ENCODE measurements around the gene DDX51.
"Not testable (repeated sequence)": the region's sequence is repeated elsewhere in the genome, so short reads cannot be mapped to it uniquely, and the experiment has no call there.

DDX51 gene

DNA sequence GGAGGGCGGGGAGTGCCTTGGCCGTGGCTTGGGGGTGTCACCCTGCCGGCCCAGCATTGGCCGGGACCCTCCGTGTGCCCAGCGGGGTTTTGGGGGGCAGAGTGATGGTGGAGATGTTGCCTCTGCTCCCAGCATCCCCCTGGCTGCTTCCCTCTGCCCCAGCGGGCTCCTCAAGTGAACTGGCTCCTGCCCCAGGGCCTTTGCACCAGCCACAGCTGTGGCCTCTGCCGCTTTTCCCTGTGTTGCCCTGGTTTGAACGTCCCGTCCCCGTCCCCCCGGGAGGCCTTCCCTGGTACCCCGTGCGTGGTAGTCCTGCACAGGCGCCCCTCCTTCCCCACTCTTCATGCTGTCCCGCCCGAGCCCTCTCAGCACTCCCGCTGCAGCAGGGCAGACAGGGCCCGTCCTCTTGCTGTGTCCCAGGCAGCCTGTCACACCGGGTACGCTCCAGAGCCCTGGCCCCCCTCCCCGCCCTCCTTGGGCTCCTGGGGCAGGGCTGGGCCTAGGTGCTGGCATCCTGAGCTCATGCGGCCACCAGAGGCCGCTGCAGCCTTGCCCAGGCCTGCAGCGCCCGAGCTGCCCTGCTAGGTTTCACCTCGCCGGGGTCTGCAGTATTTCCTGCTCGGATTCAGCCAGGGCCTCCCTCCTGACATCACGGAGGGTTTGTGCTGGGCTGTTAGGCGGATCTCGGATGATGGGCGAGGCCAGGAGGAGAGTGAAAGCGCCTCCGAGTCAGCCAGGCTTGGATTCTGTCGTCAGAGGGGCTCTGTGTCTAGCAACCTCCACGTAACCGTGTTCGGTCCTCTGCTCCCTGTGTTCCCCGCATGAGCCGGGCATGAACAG, 9.6 kb upstream of the DDX51 start:
- DNase-seq (ENCODE audit: low spot score): peak; percentile 79

DNA sequence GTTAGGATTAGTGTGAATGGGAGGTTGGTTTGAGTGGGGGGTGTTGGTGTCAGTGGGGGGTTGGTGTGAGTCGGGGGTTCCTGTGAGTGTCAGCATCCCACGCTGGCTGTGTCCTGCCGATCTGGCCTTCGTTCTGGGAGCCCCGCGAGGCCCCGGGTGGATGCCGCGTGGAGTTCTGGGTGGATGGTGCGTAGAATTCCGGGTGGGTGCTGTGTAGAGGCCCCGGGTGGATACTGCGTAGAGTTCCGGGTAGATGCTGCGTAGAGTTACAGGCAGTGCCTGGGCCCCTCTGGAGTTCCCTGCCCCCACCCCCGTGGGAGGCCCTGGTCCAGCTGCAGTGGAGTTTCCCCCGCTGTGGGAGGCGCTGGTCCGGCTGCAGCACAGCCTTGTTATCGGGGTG, 8.8 kb upstream of the DDX51 start:
- DNase-seq (ENCODE audit: low spot score): no peak

DNA sequence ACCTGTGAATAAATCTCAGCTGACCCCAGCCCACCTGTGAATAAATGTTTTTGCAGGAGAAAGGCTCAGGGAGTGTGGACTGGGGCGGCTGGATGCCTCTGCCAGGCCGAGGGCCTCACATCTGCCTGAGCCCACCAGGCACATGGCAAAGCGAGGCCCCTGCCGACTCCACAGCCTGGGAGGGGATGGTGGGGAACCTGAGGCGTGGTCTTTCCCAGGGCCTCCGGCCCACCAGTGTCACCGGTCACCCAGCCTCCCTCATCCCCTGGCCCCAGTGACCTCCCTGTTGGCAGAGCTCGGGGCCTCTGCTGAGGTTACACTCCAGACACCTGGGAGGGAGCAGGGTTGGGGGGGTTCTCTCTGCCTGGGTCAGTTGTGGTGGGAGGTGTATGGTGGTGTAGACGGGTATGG, 8.3 kb upstream of the DDX51 start:
- DNase-seq (ENCODE audit: low spot score): no peak

DNA sequence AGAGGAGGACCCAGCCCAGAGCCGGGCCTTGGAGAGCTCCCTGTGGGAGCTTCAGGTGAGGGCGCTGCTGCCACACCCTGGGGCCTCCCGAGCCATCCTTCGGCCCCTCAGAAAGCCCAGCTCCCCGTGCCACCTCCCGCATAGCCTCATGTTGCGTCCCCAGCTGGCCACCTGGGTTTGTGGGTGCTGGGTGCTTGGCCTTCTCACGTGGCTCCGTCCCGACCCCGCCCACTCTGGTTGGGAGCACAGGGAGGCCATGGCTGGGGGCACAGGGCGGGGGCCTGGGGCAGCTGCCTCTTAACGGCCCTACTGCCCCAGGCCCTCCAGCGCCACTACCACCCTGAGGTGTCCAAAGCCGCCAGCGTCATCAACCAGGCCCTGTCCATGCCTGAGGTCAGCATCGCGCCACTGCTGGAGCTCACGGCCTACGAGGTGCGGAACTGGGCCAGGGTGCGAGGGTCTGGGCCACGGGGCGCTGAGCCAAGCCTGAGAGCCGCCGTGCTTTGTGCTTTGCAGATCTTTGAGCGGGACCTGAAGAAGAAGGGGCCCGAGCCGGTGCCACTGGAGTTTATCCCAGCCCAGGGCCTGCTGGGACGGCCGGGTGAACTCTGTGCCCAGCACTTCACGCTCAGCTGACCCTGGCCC, 7.8 kb upstream of the DDX51 start:
- DNase-seq (ENCODE audit: low spot score): no peak

DNA sequence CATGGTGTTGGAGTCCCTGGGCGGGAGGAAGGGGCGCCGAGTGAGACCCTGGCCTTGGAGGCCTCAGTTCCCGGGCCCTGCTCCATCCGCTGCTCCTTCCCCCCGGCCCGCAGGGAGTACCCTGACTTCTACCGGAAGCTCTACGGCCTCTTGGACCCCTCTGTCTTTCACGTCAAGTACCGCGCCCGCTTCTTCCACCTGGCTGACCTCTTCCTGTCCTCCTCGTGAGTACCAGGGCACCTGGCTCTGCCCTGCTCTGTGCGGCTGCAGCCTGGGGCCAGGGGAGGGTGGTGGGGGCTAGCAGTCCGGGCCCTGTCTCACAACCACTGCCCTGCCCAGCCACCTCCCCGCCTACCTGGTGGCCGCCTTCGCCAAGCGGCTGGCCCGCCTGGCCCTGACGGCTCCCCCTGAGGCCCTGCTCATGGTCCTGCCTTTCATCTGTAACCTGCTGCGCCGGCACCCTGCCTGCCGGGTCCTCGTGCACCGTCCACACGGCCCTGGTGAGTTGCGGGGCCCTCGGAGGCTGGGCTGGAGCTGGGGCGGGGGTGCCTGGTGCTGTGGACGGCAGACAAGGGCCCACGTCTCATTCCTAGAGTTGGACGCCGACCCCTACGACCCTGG, 7.1 kb upstream of the DDX51 start:
- no peak for DNase-seq (ENCODE audit: low spot score)

DNA sequence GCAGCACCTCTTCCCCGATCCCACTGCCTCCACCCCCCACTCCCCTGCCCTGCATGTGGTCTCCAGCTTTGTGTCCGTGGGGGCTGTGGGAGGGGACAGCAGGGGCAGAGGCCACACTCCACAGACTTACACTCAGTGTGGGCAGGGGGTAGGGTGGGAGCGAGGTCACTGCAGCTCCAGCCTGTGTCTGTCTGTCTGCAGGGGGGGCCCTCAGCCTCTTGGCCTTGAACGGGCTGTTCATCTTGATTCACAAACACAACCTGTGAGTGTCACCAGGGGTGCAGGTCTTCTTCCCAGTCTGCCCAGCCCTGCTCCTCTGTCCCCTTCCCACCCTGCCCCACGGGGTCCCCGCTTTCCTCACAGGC, 6.6 kb upstream of the DDX51 start:
- DNase-seq (ENCODE audit: low spot score): no peak

DNA sequence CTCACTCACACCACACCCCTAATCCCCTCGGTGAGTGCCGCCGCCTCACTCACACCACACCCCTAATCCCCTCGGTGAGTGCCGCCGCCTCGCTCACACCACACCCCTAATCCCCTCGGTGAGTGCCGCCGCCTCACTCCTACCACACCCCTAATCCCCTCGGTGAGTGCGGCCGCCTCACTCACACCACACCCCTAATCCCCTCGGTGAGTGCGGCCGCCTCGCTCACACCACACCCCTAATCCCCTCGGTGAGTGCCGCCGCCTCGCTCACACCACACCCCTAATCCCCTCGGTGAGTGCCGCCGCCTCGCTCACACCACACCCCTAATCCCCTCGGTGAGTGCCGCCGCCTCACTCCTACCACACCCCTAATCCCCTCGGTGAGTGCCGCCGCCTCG, 5.4 kb upstream of the DDX51 start:
- DNase-seq (ENCODE audit: low spot score): not testable (repeated sequence)

DNA sequence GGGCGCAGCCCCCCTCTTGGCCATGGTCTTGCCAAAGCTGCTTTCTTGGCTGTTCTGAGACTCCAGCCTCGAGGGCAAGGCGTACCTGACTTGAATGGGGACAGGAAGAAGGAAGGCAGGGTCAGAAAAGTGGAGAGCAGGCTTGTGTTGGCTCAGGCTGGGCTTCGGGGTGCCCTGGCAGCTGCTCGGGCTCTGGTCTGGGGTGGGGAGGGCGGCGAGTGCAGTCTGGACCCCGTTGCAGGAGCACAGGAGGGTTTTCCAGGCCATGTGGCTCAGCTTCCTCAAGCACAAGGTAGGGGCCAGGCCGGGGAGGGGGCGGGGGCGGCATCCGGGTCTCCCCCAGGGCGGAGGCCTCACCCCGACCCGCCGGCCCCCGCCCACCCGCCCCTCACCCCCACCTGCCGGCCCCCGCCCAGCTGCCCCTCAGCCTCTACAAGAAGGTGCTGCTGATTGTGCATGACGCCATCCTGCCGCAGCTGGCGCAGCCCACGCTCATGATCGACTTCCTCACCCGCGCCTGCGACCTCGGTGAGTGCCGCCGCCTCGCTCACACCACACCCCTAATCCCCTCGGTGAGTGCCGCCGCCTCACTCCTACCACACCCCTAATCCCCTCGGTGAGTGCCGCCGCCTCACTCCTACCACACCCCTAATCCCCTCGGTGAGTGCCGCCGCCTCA, 4.4 kb upstream of the DDX51 start:
- DNase-seq (ENCODE audit: low spot score): no peak

DNA sequence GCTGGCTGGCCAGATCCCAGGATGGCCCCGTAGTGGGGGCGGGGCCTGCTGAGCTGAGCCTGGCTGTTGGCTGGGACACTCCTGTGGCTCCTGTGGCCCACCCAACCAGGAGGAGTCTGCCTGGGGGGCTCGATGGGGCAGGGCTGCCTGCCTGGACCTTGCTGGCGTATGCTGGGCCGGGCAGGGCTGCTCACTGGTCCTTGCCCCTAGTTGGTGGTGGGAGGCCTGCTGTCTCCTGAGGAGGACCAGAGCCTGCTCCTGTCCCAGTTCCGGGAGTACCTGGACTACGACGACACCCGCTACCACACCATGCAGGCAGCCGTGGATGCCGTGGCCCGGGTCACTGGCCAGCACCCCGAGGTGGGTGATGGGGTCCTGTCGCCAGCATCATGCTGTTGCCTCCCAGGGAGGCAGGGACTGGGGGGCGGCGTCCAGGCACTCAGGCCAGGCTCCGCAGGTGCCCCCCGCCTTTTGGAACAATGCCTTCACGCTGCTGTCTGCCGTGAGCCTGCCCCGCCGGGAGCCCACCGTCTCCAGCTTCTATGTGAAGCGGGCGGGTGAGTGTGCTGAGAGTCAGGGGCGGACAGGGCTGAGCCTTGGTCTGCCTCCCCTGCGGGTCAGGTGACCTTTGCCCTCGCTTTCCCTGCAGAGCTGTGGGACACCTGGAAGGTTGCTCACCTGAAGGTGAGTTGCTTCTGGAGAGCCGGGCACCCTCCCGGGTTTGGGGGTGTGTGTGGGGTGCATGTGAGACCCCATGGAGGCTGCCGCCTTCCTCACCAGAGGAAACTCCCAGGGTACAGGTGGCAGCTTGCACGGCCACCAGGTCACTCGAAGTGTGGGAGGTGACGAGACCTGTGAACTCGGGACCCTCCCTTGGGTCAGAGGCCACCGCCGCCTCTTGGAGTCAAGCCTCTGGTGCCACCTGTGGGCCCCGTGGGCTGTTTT, 3.6 kb upstream of the DDX51 start:
- no peak for DNase-seq (ENCODE audit: low spot score)

DNA sequence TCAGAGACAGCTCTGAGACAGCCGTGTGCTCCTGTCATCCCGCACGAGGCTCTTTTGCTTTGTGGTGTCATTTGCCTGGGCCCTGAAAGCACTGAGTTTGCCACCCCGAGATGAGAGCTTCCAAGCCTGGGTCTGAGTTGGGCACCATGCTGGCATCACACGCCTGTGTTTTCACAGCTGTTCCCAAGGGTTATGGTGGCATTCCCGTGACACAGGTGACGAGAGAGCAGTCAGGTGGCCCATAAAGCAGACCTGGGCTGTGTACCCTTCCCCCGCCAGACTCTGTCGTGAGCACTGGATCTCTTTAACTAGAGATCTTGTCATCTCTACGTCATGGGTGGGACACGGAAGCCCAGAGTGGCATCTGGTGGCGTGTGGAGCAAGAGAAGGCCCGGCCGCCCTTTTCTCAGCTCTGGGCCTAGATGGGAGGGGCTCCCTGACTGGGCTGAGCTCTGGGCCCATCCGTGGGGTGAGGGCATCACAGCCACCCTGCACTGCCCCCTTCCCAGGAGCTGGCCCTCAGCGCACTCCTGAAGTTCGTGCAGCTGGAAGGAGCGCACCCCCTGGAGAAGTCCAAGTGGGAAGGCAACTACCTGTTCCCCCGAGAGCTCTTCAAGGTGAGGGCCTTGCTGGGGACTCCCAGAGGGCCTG, 2.8 kb upstream of the DDX51 start:
- no peak for DNase-seq (ENCODE audit: low spot score)

DNA sequence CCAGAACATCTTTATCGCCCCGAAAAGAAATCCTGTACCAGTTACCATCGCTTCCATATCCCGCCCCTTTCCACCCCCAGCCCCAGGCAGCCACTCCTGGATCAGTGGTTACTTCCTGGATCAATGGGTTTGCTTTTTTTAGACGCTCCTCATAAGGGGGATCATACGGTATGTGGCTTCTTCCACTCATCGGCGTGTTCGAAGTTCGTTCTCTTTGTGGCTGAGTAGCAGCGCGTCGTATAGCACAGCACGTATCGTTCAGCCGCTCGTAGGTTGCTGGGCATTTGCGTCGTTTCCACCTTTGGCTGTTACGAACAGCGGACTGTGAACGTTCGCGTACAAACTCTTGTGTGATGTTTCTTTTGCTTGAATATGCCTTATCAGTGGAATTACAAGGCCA, 2.0 kb upstream of the DDX51 start:
- no peak for DNase-seq (ENCODE audit: low spot score)

DNA sequence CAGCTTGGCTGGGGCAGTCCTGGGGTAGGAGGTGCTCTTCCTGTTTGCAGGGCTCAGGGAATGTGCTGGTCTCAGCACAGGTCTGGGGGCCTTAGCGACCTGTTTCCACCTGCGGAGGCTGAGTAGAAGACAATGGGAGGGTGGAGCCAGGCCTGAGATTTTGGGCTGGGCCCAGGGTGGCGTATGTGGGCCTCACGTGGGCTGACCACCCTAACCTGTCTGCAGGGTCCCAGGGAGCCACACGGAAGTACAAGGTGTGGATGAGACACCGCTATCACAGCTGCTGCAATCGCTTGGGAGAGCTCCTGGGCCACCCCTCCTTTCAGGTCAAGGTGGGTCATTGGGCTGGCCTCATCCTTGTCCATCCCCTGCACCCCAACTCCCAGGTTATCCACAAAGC, 1.2 kb upstream of the DDX51 start:
- no peak for DNase-seq (ENCODE audit: low spot score)

DNA sequence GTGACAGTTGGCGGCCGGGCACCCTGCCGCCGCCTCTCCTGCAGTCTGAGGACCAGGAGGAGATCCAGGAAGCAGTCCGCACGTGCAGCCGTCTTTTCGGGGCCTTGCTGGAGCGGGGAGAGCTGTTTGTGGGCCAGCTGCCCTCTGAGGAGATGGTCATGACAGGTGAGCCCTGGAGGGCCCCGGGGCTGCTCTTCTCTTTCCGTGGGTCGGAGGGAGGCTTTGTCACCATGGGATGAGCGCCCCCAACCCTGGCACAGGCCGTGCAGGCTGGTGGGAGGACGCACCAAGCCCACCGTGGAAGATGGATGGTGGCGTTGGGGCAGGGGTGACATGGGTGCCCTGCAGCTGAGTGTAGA, 670 bp upstream of the DDX51 start:
- no peak for DNase-seq (ENCODE audit: low spot score)

DNA sequence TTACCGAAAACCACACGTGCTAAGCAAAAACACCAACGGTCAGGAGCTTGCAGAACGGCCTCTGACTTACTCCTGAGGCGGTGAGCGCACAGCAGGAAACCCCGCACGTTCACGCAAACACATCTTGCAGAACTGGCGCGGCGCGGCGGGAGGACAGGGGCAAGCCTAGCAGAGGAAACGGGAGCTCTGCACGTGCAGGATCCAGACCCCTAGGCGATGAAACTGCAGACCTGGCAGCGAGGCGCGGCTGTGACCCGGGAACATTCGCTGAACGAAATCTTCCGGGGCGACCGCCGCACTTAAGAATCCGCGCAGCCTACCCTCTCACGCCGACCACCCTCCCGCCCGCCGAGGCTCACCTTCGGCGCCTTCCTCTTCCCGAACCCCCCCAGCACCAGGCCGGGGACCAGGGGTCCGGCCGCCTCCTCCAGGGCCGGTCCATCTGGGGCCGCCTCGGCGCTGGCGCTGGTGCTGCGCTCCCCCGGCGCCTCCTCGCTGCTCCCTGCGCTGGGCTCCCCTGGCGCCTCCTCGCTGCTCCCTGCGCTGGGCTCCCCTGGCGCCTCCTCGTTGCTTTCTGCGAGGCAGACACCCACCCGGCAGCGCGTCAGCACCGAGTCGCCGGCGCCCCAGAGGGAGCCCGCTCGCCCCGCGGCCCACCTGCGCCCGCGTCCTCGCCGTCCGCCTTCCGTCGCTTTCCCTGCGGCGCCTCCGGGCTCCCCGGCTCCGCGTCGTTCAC, 615 bp downstream of the DDX51 start:
- DNase-seq (ENCODE audit: low spot score): no peak

DNA sequence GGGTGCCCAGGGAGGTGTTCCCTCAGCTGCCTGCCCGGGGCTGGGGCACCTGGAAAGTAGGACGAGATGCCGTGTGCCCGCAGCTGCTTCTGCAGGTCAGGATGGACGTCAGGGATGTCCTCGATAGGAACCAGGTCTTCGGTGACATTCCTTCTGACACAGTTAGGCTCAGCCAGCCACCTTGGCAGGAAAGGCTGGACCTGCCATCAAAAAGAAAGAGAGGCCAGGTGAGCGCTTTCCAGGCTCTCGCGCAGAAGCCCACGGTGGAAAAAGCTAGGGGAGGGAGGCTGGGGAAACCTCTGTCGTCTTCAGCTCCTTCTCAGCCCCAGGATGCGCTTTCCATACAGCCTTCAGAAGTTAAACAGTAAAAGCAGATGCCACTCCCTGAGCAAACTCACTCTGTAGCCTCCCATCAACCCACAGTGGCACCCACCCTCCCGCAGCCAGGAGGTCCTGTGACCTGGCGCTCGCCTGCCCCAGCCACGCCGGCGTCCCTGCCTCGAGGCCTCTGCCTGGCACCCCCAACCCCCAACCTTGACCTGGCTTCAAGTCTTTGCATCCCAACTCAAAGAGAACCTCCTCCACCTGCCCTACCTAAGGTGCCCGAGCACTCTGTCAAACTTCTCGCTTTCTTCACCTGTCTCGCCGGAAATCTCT, 1.3 kb downstream of the DDX51 start:
- no peak for DNase-seq (ENCODE audit: low spot score)

DNA sequence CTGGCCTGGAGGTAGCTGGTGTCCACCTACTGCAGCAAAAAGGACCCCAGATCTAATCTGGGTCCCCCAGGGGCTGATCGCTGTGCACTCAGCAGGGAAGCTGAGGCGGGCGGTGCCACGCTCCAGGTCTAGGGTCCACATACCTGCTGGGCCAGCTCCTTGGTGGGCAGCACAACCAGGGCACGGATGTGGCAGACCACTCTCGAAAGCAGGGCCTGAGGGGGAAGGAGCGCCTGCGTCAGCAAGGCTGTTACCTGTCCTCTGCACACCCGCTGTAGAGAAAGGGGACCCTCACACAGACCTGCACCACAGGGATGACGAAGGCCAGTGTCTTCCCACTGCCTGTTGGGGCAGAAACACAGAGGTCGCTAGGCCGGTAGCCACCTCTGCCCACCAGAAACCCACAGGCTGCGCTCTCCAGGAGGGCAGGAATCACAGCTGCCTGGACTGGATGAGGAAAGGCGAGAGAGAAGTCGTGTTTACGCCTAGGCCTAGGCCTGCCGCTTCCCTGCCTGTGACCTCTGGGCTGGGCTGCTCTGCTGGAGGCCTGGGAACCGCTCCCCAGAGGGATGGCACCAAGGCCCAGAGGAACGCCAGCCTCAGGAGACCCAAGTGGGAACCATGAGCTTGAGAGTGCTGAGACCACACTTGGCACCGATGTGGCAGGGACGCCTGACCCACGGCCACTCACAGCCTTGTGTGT, 2.0 kb downstream of the DDX51 start:
- DNase-seq (ENCODE audit: low spot score): no peak

DNA sequence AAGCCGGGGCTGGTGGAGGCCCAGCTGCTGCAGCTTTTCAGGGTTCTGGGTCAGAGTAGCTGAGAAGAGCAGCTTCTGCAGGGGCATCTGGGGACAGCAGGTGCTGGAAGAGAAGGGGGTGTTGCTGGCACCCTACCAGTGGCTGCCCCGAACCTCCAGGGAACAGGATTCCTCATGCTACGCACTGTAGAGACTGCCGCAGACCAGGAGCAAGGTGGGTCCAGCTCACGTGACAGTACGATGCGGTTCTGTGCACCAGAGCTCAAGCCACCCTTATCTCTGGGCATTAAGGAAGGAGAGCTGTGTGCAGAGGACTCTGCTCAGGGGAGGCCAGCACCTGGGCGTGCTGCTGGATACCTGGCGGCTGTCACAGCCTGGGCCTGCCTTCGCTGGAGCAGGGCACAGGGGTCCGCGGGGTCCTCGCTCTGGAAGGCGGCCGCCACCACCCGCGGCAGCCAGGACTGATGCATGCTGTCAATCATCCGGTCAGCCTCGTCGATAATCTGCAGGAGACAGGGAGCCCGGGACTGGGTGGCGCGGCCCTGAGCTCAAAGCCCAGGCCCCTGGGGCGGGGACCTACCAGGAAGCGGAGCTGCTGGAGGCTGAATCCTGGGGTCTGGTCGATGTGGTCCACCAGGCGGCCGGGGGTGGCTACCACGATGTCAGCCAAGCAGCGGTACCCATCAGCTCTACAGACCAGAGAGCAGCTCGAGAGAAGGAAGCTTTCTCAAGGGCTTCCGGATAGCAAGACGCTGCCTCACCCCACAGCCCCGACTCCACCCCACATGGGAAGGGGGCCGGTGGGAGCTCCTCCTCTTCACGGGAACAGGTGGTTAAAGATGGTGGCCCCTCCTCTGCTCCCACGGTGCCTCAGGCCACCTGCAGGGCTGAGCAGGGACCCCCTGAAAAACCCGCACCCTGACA, 2.9 kb downstream of the DDX51 start:
- no peak for DNase-seq (ENCODE audit: low spot score)

DNA sequence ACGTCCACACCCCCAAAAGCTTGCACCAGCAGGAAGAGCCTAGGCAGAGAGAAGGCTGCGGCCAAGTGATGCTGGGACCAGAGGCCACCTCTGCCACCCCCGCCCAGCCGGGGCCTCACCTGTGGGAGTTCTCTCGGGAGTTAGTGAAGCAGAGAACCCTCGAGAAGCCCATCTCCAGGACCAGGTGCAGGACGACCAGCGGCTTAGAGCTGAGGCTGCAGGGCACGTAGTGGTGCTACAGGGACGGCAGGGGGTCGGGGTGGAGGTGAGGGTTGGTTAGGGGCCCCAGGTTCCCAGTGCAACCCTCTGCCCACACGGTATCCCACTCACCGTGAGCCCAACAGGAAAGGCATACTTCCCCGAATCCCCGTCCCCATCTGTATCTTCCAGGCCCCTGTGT, 3.6 kb downstream of the DDX51 start:
- DNase-seq (ENCODE audit: low spot score): no peak

Measured in SW480 (cell line).